Gastrocnemius medialis (tissue), 4 donors: ENCODE results near the gene CDADC1.

Experiments used
- POLR2A ChIP-seq, 2 donors: fragments of 450-650 bp; IDR thresholded peaks; one replicate each; pipeline ENCODE4 v1.6.1; 2017; ENCODE audit warnings: antibody characterized with exemption in 2 of 2, mild to moderate bottlenecking in 2 of 2, moderate library complexity in 2 of 2
- TF ChIP-seq, protein P1 (sequence below), 5 experiments: fragments of 450-650 bp in 3 of 5; fragments of 200-600 bp in 2 of 5; sonication (generic) in 2 of 5; IDR thresholded peaks in 4 of 5; conservative IDR thresholded peaks in 1 of 5; 1 replicate in 4 of 5; 2 replicates in 1 of 5; pipeline ENCODE4 v1.5.1; 2016 to 2019; ENCODE audit warnings: antibody characterized with exemption in 5 of 5, mild to moderate bottlenecking in 3 of 5, moderate library complexity in 3 of 5

DNA sequence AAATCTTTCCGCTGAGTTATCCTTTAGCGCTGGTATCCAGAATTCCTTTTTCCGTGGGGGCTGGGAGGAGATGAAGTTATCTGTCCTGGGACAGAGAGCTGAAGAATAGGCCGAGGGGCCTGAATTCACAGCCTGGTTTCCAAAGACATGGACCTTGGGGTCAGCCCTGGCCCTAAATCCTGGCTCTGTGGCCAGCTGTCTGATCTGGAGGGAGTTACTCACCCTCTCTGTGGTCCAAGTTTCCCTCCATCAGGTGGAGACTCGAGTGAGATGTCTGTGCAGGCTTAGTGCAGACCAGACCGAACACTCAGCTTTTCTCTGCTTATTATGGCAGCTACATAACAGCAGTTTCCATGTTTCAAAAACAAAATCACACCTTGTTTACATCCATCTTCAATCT lies 59.6 kb downstream of the CDADC1 start:
- TF ChIP-seq, protein P1, sequence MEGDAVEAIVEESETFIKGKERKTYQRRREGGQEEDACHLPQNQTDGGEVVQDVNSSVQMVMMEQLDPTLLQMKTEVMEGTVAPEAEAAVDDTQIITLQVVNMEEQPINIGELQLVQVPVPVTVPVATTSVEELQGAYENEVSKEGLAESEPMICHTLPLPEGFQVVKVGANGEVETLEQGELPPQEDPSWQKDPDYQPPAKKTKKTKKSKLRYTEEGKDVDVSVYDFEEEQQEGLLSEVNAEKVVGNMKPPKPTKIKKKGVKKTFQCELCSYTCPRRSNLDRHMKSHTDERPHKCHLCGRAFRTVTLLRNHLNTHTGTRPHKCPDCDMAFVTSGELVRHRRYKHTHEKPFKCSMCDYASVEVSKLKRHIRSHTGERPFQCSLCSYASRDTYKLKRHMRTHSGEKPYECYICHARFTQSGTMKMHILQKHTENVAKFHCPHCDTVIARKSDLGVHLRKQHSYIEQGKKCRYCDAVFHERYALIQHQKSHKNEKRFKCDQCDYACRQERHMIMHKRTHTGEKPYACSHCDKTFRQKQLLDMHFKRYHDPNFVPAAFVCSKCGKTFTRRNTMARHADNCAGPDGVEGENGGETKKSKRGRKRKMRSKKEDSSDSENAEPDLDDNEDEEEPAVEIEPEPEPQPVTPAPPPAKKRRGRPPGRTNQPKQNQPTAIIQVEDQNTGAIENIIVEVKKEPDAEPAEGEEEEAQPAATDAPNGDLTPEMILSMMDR (IDR thresholded peaks at IDR 0.05 in 4 of 5, conservative IDR thresholded peaks at IDR 0.05 in 1 of 5), result no peak
- no peak for TF ChIP-seq POLR2A (IDR thresholded peaks at IDR 0.05)
